GM18526 (cell line): ENCODE data around the gene ALOX5AP.

Experiments
- POLR2A ChIP-seq: IDR thresholded peaks from 3 replicates; pipeline ENCODE4 v1.6.1; 2011; ENCODE audit not compliant: insufficient read length; ENCODE audit errors: extremely low read depth

The ALOX5AP gene

DNA sequence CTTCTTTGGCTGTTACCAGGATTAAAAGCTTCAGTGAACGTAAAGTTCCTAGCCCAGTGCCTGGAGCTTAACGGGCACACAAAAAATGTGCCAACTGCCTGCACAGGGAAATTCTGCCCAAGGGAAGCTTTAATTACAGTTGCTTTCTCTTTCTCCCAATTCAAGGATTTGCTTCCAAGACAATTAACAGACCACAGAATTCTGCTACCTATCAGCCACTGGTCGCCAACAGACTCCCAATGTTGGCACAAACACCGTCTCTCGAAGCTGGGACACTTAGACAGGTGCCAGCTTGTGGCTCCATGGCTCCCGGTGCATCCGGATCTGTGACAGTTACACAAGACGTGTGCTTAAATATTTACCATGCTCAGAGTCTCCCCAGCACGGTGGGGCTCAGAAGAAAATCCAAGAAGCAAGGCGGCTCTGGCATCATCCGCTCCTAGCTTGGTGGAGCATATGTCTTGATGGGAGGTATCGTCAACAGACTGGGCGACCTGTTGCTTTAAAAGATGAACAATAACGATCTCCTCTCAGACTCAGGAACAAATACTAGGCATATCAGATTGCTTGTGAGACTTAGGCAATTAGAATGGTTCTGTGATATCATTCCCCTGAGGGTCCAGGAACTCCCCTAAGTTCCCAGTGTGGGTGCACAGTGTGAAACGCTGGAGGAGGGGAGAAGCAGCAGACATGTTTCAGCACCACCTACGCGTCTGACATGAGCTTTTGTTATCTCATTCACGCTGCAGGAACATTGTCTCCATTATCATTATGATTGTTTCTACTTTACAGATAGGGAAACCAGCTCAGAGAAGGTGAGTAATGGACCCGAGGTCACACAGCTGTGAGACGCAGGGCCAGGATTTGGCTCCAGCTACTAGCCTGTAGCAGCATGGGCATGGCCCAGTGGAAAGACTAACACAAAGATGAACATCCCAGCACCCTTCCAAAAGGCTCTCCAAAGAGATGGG lies 61.6 kb downstream of the ALOX5AP start:
- TF ChIP-seq POLR2A: no peak

DNA sequence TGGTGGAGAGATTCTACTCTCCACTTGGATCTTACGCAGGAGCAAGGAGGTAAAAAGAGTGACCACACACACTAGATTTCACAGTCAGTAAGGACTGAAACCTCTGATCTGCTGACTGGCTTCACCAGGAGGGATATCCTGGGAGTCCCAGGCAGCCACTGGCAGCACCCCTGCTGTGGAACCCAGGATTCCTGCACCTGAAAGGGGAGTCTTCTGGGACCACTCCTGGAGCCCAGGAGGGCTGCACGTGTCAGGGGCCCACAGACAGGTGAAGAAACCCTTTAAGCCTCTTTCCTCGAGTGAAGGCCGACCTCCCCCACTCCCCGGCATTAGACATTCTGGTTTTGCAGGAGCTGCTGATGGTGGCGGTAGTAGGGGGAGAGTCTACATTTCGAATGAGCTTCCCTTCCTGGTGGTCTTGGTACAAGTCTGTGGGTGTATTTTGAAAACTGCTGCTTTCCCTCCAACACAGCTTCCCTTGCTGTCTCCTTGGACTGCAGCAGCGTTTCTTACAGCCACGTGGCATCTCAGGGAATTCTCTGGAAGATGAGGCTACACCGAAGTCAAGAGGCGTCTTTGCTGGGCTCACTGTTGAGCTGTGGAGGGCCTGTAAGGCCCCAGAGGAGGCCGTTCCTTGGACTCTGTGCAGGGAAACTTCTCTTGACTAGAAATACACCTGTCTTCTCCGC lies 62.6 kb downstream of the ALOX5AP start:
- no peak for TF ChIP-seq POLR2A

DNA sequence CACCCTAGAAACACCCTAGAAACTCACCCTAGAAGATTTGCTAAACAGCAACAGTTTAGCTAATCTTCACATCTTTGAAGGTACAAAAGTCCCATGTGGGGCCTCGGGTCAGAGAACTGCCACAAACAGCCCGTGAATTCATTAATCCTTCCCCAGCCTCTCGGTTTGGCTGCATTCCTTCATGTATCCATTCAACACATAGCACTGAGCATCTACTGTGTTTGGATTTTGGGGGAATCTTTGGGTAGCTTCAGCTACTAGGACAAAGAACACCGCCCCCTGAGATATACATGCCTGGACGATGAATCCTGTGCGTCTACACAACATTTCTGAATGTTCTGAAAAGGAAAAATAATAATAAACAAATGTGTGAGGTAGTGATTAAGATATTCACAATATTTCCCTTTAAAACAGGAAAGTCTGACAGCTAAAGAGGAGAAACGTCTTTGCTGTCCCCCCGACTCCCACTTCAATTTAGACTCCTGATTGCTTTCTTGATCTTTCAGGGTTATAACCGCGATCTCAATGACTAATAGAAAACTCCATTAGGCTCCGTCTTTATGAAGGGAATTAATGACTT lies 63.5 kb downstream of the ALOX5AP start:
- TF ChIP-seq POLR2A: no peak

DNA sequence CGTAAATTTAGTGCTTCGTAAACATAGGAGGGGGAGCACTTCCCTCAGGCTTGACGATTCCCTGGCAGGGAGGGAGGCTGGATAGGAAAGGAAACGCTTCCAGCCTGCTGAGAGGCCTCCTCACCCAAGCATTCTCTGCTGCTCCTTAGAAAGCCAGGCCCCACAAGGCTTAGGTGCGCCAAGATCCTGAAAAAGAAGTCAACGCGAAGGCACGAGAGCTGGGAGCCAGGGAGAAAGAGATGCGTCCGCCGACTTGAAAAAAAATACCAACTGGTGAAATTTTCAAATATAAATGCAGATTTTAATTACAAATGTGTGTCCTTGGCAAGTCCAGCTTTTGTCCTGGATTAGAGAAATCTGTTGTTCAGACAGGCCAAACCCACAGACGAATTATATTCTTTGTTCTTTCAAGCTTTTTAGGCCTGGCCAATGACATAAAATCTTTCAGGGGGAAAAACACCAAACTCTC lies 64.0 kb downstream of the ALOX5AP start:
- TF ChIP-seq POLR2A: no peak

DNA sequence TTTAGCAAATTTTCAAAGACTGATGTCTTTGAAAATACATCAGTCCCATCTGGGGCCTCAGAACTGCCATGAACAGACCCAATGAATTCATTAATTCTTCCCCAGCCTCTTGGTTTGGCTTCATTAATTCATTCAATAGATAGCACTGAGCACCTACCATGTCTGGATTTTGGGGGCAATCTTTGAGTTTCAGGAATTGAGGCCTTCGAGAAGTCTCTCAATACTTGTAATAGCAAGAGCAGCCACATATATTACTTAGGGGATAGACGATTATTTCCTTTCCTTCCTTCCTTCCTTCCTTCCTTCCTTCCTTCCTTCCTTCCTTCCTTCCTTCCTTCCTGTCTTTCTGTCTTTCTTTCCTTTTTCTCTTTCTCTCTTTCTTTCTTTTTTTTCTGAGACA lies 64.8 kb downstream of the ALOX5AP start:
- no peak for TF ChIP-seq POLR2A

DNA sequence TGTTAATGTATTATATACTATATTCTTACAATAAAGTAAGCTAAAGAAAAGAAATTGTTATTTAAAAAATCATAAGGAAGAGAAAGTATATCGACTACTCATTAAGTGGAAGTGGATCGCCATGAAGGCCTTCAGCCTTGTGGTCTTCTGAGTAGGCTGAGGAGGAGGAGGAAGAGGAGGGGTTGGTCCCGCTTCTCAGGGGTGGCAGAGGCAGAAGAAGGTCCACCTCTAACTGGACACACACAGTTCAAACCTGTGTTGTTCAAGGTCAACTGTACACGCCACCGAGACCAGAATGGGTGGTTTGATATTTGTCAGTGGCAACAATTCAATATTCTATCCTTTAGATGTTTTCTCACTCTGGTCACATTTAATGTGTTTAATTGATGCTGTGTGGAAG lies 67.2 kb downstream of the ALOX5AP start:
- TF ChIP-seq POLR2A: no peak

DNA sequence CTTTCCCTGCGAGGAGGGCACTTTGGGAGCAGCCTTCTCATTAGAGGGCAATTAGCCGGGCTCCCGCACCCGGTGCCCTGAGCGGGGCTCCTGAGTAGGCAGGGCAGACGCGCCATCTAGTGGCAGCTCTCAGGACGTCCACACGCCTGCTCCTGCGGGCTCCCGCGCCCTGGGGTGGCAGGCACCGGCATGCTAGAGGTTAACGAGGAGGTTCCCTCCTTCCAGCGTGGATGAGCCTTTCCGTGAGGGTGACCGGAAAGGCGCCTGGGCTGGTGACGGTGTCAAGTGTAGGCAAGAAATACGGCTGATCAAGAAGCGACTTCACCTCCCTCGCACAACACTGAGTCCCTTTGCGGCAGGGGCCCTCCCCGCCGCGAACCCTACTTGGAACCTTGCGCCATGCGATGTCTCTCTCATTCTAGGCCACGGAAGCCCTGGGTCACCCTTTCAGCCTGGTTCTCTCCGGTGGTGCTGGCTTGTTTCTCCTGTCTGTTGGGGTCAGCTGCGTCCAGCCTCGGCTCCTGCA lies 67.7 kb downstream of the ALOX5AP start:
- no peak for TF ChIP-seq POLR2A

DNA sequence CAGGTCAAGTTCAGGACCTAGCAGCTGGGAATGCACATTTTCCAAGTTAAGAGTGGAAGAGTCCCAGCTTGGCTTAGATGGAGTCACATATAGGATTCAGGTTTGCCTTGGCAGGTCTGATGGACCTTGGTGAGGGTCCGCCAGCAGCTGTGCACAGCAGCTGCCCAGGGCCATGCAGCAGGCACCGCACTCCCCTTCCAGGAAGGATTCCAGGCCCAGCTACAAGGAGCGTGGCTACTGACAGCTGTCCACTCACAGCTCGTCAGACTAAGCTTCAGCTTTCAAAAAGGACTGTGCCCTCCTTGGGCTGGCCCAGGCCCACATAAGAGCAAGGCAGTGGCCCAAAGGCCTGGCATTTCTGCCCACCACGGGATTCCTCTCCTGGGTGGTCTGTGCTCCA lies 68.4 kb downstream of the ALOX5AP start:
- TF ChIP-seq POLR2A: no peak

DNA sequence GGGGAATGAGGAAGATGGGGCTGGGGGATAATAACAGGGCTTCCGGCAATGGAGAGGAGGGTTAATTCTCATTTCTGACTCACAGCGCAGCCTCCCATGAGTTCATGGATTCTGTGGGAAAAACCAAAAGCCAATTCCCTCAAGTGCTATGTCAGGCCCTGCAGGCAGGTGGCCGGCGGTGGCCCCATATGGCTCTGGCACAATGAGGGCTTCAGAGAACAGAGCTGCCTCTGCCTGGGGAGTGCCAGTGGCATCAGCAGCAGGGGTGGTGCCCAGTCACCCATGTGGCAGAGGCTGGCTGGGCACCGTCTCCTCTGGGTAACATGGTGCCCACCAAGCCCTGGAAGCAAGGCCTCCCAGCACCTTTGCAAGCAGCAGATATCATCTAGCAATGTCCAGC lies 69.1 kb downstream of the ALOX5AP start:
- no peak for TF ChIP-seq POLR2A

DNA sequence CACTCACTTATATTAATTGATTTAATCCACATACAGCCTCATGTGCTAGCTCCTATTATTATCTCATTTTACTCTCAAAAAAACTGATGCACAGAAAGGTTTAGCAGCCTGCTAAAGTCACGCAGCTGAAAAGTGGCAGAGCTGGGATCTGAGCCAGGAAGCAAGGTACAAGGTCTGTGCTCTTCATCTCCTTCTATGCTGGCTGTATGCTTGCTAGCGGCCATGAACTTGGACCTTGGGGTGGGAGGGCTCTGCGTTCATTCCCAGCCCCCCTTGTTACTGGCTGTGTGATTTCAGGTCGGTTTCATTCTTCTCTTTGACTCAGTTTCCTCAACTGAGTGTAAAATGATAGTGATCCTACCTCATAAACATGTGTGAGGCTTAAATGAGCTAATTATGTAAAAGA lies 69.8 kb downstream of the ALOX5AP start:
- no peak for TF ChIP-seq POLR2A

DNA sequence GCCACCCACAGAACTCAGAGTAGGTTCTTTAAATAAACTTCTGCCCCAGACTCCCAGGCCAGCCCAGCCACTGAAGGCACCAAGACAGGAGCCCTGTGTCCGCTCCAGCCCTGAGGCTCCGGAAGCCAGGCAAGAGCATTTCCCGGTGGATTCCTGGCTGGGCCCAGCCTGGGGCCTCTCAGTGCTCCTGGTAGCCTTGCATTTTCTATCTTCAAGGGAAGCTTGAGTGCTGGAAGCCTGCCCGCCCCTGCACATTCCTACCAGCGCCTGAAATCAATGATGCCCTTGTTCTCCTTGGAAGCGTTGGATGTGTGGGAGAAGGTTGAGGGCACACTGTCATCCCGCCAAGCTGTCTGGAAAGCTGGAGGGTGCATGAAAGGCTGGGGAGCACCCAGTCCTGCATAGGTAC lies 70.3 kb downstream of the ALOX5AP start:
- no peak for TF ChIP-seq POLR2A

DNA sequence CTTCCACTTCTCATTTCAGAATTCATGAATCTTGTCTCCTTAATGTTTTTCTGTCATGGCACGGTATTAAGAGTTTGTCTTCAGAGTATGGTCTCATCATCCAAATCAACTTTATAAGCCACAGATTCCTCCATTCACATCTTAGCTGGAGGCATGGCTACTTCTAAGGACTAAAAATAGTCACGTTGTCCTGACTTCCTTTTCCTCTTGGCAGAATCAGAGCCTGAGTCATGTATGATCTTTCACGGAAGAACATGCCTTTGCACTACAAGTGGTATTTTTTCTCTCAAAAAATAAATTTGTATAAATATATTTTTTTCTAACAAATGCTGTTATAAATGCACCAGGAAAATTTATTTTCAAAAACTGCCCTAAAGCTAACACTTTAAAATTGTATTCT lies 71.4 kb downstream of the ALOX5AP start:
- TF ChIP-seq POLR2A: no peak

DNA sequence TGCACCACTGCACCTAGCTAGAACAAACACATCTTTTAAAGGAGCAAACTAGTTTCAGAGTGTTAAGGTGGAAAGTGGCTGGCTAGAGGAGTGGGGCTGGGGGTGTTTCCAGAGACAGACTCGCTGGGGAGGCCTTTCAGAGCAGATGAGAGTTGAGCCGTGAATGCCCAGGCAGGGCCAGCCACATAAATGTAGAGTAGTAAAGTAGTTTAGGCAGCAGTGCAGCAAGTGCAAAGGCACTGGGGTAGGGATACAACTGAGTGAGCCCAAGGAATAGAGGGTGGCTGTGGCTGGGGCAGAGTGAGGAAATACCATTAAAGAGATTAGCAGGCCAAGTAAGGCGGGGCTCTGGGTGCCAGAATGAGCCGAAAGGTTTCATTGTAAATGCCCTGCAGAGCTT lies 72.0 kb downstream of the ALOX5AP start:
- TF ChIP-seq POLR2A: no peak

DNA sequence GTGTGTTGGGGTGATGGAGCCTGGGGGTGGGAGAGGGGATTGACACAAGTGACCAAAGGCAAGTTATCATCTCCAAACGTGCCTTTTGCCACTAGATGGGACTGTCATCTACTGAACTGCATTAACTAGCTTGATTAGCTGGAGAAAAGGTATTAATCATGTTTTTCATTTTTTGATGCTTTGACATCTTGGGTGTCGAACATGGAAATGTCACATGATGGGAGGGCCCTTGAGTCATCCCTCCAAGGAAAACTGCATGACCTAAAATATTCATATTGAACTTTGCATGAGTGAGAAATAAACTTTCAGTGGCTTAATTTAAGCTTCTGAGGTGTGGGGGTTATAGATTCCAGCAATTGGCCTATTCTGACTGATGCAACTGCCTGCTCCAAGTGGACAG lies 73.3 kb downstream of the ALOX5AP start:
- no peak for TF ChIP-seq POLR2A

DNA sequence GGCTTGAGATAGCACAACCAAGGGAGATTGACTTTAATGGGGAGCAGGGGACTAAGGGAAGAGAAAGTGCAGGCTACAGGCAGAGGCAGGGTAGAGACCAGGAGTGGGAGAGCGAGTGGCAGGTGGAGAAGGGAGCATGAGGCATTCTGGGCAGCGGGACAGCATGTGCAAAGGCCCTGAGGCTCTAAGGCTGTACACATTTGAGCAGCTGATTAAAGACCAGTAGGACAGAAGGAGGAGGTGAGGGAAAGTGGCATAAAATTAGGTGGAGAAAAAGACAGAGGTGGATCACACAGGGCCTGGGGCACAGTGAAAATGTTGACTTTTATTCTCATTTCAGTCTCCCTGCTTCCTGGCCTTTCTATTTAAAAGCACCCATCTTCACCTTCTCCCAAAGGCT lies 74.4 kb downstream of the ALOX5AP start:
- no peak for TF ChIP-seq POLR2A
